ENCODE results near the gene IHH.

Gene IHH

DNA sequence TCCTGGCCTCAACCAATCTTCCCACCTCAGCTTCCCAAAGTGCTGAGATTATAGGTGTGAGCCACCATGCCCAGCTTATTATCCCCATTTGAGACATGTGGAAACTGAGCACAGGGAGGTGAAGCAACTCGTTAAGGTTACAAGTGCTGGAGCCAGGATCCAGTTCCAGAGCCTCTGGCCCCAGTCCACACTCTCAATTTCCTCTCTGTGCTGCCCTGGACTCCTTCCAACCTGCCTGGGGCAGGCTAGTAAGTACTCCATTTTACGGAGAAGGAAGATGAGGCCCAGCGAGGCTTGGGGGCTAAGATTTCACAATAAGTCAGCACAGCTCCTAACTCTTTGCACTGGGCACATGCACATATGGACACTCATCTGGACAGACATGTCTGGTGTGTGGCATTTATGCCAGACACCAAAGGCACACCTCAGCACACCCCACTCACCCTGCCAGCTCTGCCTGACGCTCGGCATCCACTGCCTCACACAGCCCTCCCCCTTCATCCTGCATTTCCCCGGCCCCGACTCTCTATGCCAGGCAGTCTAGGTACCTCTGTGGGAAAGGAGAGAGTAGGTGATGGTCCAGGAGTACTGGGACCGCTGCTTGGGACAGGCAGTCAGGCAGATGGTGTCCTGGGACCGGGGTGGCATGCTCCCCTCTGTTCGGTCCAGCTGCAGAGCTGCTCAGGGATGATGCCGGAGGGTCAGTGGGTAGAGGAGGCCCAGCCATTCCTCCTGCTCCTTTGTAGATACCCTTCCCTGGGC lies 39.9 kb downstream of the IHH start:
- ChIA-PET POLR2A (no interaction called here), CTCF (interaction anchor here (2.0 kb wide), 1 partner anchor 9 kb away, joined by 10 read pairs; no protein-coding TSS in a partner anchor)
- TF ChIP-seq FOXA1 (IDR thresholded peaks at IDR 0.05) (no peak), ARNT (IDR thresholded peaks at IDR 0.05) (no peak), SP1 (IDR thresholded peaks at IDR 0.05) (no peak), FOXM1 (IDR thresholded peaks at IDR 0.05; ENCODE audit: borderline replicate concordance) (no peak), L3MBTL2 (conservative IDR thresholded peaks at IDR 0.05) (no peak), PKNOX1 (IDR thresholded peaks at IDR 0.05) (no peak), BHLHE40 (IDR thresholded peaks at IDR 0.05; ENCODE audit: borderline replicate concordance) (no peak), SUZ12 (IDR thresholded peaks at IDR 0.05) (no peak), HDGF (IDR thresholded peaks at IDR 0.05; ENCODE audit: borderline replicate concordance) (no peak)
- DNase-seq (ENCODE audit: extremely low spot score) = no peak

DNA sequence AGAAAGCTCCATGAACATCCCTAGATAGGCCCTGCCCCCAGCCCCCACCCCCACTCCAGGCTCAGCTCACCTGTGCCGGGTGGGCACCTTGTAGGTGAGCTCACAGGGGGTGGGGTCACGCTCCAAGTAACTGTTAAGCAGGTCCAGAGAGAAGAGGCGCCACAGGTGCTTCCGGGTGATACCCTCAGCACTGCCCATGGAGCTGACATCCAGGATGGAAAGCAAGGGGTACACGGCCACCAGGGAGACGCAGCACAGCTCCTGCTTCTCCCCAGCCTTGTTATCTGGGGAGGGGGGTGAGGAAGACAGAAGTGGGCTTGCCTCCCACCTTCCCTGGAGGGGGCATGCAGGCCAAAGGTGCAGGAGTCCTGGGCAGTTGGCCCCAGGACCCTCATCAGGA lies 41.3 kb downstream of the IHH start:
- ChIA-PET POLR2A (no interaction called here), CTCF (interaction anchor here (1.0 to 1.1 kb wide), 2 partner anchors 10 to 39 kb away, joined by 3 to 5 read pairs; no protein-coding TSS in a partner anchor)
- DNase-seq (ENCODE audit: extremely low spot score) = no peak
- TF ChIP-seq FOXK2 (IDR thresholded peaks at IDR 0.05) = no peak
- TF ChIP-seq HDGF (IDR thresholded peaks at IDR 0.05; ENCODE audit: borderline replicate concordance) = no peak
- TF ChIP-seq TARDBP (IDR thresholded peaks at IDR 0.05) = no peak
- no peak for TF ChIP-seq ELF4 (IDR thresholded peaks at IDR 0.05)
- no peak for TF ChIP-seq FOXM1 (IDR thresholded peaks at IDR 0.05; ENCODE audit: borderline replicate concordance)
- TF ChIP-seq L3MBTL2 (conservative IDR thresholded peaks at IDR 0.05) = no peak
- no peak for TF ChIP-seq PKNOX1 (IDR thresholded peaks at IDR 0.05)
- TF ChIP-seq BHLHE40 (IDR thresholded peaks at IDR 0.05; ENCODE audit: borderline replicate concordance) = no peak
- TF ChIP-seq SP1 (IDR thresholded peaks at IDR 0.05) = no peak
- TF ChIP-seq NFRKB (IDR thresholded peaks at IDR 0.05) = no peak
- no peak for TF ChIP-seq SUZ12 (IDR thresholded peaks at IDR 0.05)
- TF ChIP-seq FOXA1 (IDR thresholded peaks at IDR 0.05) = no peak
- TF ChIP-seq CTBP1 (IDR thresholded peaks at IDR 0.05; ENCODE audit: borderline replicate concordance) = no peak
- TF ChIP-seq LEF1 (IDR thresholded peaks at IDR 0.05; ENCODE audit: borderline replicate concordance) = no peak
- no peak for TF ChIP-seq ZNF384 (IDR thresholded peaks at IDR 0.05)

- TF ChIP-seq HDGF (IDR thresholded peaks at IDR 0.05; ENCODE audit: borderline replicate concordance) (no peak), SP1 (IDR thresholded peaks at IDR 0.05) (no peak), FOXK2 (IDR thresholded peaks at IDR 0.05) (no peak), FOXA1 (IDR thresholded peaks at IDR 0.05) (no peak), ZNF384 (IDR thresholded peaks at IDR 0.05) (no peak), CTBP1 (IDR thresholded peaks at IDR 0.05; ENCODE audit: borderline replicate concordance) (no peak), PKNOX1 (IDR thresholded peaks at IDR 0.05) (no peak)
- ChIA-PET CTCF (interaction anchor here (1.0 to 1.4 kb wide), 3 partner anchors 11 to 39 kb away, joined by 3 to 5 read pairs (median 4); no protein-coding TSS in a partner anchor), POLR2A (no interaction called here)
- no peak for DNase-seq (ENCODE audit: extremely low spot score)
Measured at GRCh38 chr2:219018726-219019125, 42.0 kb downstream of the IHH start.

GRCh38 chr2:219018286-219018685 lies 42.4 kb downstream of the IHH start:
- no peak for DNase-seq (ENCODE audit: extremely low spot score)
- ChIA-PET POLR2A (no interaction called here), CTCF (interaction anchor here (0.9 to 1.4 kb wide), 2 partner anchors 12 to 86 kb away, joined by 3 to 4 read pairs; no protein-coding TSS in a partner anchor)
- TF ChIP-seq FOXA1 (IDR thresholded peaks at IDR 0.05) = no peak
- TF ChIP-seq HDGF (IDR thresholded peaks at IDR 0.05; ENCODE audit: borderline replicate concordance) = no peak
- no peak for TF ChIP-seq FOXM1 (IDR thresholded peaks at IDR 0.05; ENCODE audit: borderline replicate concordance)
- no peak for TF ChIP-seq SP1 (IDR thresholded peaks at IDR 0.05)
- no peak for TF ChIP-seq SUZ12 (IDR thresholded peaks at IDR 0.05)
- TF ChIP-seq ZNF384 (IDR thresholded peaks at IDR 0.05) = no peak
- no peak for TF ChIP-seq L3MBTL2 (conservative IDR thresholded peaks at IDR 0.05)
- TF ChIP-seq NFRKB (IDR thresholded peaks at IDR 0.05) = no peak
- TF ChIP-seq ELF4 (IDR thresholded peaks at IDR 0.05) = no peak
- no peak for TF ChIP-seq LEF1 (IDR thresholded peaks at IDR 0.05; ENCODE audit: borderline replicate concordance)
- TF ChIP-seq BHLHE40 (IDR thresholded peaks at IDR 0.05; ENCODE audit: borderline replicate concordance) = no peak
- TF ChIP-seq ARNT (IDR thresholded peaks at IDR 0.05) = no peak
- no peak for TF ChIP-seq CTBP1 (IDR thresholded peaks at IDR 0.05; ENCODE audit: borderline replicate concordance)
- no peak for TF ChIP-seq TARDBP (IDR thresholded peaks at IDR 0.05)
- no peak for TF ChIP-seq FOXK2 (IDR thresholded peaks at IDR 0.05)

DNA sequence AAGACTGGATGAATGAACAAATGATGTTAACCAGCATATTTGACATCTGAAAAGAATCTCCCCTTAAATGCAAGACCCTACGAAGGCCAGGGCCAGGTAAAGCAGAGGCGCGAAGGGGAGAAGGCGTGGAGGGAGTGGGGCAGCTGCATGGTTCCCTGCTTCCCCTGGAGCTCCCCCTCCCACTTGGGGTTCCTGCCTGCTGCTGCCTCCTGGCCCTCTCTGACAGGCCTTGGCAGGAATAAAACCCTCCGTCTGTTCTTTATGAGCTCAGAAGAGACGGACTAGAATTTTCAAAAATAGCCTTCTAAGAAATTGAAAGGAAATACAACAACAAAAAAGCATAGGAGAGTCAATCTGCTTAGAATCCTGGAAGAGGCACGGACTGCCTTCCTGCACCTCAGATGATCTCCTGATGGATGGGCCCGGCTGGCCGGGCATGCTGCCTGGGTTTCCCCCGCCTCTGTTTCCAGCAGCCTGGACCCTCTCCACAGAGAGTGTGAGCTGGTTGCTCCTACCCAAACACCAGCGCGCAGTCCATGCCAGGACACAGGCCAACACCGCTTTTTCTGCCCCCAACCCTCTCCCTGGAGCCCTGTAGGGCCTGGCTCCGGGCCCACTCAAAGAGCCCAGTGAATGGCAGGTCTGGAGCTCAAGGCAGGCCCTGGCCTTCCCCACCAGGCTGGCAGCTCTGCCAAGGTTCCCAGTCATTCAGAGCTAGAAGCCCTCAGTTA lies 43.4 kb downstream of the IHH start:
- ChIA-PET POLR2A (no interaction called here), CTCF (interaction anchor here (0.9 to 1.4 kb wide), 2 partner anchors 12 to 87 kb away, joined by 3 to 4 read pairs; no protein-coding TSS in a partner anchor)
- TF ChIP-seq ELF4 (IDR thresholded peaks at IDR 0.05) = no peak
- no peak for TF ChIP-seq FOXK2 (IDR thresholded peaks at IDR 0.05)
- TF ChIP-seq FOXM1 (IDR thresholded peaks at IDR 0.05; ENCODE audit: borderline replicate concordance) = no peak
- no peak for TF ChIP-seq PKNOX1 (IDR thresholded peaks at IDR 0.05)
- TF ChIP-seq HDGF (IDR thresholded peaks at IDR 0.05; ENCODE audit: borderline replicate concordance) = no peak
- no peak for TF ChIP-seq CTBP1 (IDR thresholded peaks at IDR 0.05; ENCODE audit: borderline replicate concordance)
- no peak for TF ChIP-seq TARDBP (IDR thresholded peaks at IDR 0.05)
- TF ChIP-seq SUZ12 (IDR thresholded peaks at IDR 0.05) = no peak
- no peak for DNase-seq (ENCODE audit: extremely low spot score)

Data from HEK293T (cell line).